GM12878 (cell line): Measurements from ENCODE around the gene ALG12. TPM values are rescaled to one million over a fixed set of nuclear protein-coding genes. Genes with fewer than 3 reads are reported as not detected.

Experiments used
- ATAC-seq: fragments of 200-7000 bp; cut with Tn5 transposase; 3 replicates; pipeline ENCODE4 v1.9.1; 2020; ENCODE audit warnings: mild to moderate bottlenecking, moderate library complexity
- BruUV-seq: library from RNA; stranded (reverse); fragments of 400-500 nt; replicated peaks from 2 replicates; lab custom pipeline; 2021; lab: Mats Ljungman, UMichigan
- CTCF ChIA-PET: fragments of 300-600 bp; sonication (Branson Sonifier 250); formaldehyde crosslinking; extraction: SDS; loops from one replicate; lab custom pipeline; 2021; ENCODE audit warnings: inconsistent platforms; lab: Yijun Ruan, JAX
- POLR2A ChIA-PET: fragments of 350-600 bp; formaldehyde crosslinking; extraction: SDS; loops from one replicate; lab custom pipeline; 2021; ENCODE audit warnings: inconsistent platforms; lab: Charles Lee
- RAD21 ChIA-PET: fragments of 300-600 bp; sonication (Branson Sonifier 250); formaldehyde crosslinking; loops from one replicate; lab custom pipeline; 2023; ENCODE audit warnings: antibody characterized with exemption; ENCODE audit not compliant: unreplicated experiment; lab: Charles Lee
- SMC1A ChIA-PET: fragments of 300-600 bp; sonication (Branson Sonifier 250); formaldehyde crosslinking; loops from one replicate; lab custom pipeline; 2023; ENCODE audit not compliant: unreplicated experiment, uncharacterized antibody; lab: Charles Lee
- DNase-seq: peaks from one replicate; pipeline ENCODE4 v3.0.0-alpha.2; 2011; ENCODE audit warnings: low read depth, low spot score
- FAIRE-seq: peaks from 3 replicates; lab custom pipeline; 2011; peaks lifted over from hg19 to GRCh38; lab: Jason Lieb, UNC
- H2AFZ ChIP-seq: 2 replicates; pipeline ENCODE4 v1.6.0; 2011; ENCODE audit warnings: low read depth, low read length, control low read depth; ENCODE audit not compliant: control insufficient read depth
- H3K27ac ChIP-seq: 2 replicates; pipeline ENCODE4 v1.5.1; 2011; ENCODE audit warnings: control low read depth; ENCODE audit not compliant: control insufficient read depth, insufficient read depth
- H3K27me3 ChIP-seq, 2 experiments: replicated peaks in 1 of 2; 2 replicates each; pipeline versions ENCODE4 v1.6.0 to v1.6.1; 2011; ENCODE audit warnings: low read length in 1 of 2; ENCODE audit not compliant: control insufficient read depth in 2 of 2, insufficient read depth in 2 of 2
- H3K36me3 ChIP-seq, 2 experiments: 2 replicates each; pipeline ENCODE4 v1.5.1; 2011; ENCODE audit warnings: low read length in 1 of 2; ENCODE audit not compliant: control insufficient read depth in 2 of 2, insufficient read depth in 2 of 2
- H3K4me1 ChIP-seq: 2 replicates; pipeline ENCODE4 v1.6.1; 2011; ENCODE audit warnings: mild to moderate bottlenecking, low read length, moderate library complexity, mixed read lengths; ENCODE audit not compliant: control insufficient read depth, insufficient read depth
- H3K4me2 ChIP-seq: 2 replicates; pipeline ENCODE4 v1.6.0; 2011; ENCODE audit warnings: control low read depth; ENCODE audit not compliant: control insufficient read depth, insufficient read depth
- H3K4me3 ChIP-seq: fragments of 200-600 bp; sonication (generic); 2 replicates; pipeline ENCODE4 v1.5.1; 2016
- H3K79me2 ChIP-seq: 2 replicates; pipeline ENCODE4 v1.6.0; 2011; ENCODE audit warnings: low read length; ENCODE audit not compliant: control insufficient read depth, insufficient read depth
- H3K9ac ChIP-seq: 2 replicates; pipeline ENCODE4 v1.8.0; 2011; ENCODE audit warnings: low read length, control low read depth, mixed read lengths; ENCODE audit not compliant: control insufficient read depth, insufficient read depth
- H3K9me3 ChIP-seq: replicated peaks from 3 replicates; pipeline ENCODE4 v1.5.1; 2011; ENCODE audit warnings: mild to moderate bottlenecking, low read length; ENCODE audit not compliant: control insufficient read depth, insufficient read depth
- H4K20me1 ChIP-seq: 2 replicates; pipeline ENCODE4 v1.6.0; 2011; ENCODE audit not compliant: control insufficient read depth, insufficient read depth
- CHD1 ChIP-seq: IDR thresholded peaks from 2 replicates; pipeline ENCODE4 v1.6.1; 2012; ENCODE audit warnings: low read depth, low read length, improper control_type of control experiment
- EP300 ChIP-seq, 2 experiments: fragments of 150-350 bp in 1 of 2; IDR thresholded peaks; 2 replicates each; pipeline ENCODE4 v1.6.1; 2011 to 2012; ENCODE audit warnings: low read depth in 2 of 2, low read length in 2 of 2, borderline replicate concordance in 1 of 2, improper control_type of control experiment in 1 of 2, inconsistent platforms in 1 of 2; ENCODE audit not compliant: control insufficient read depth in 1 of 2
- SPI1 ChIP-seq: IDR thresholded peaks from 2 replicates; pipeline ENCODE4 v1.6.1; 2011; ENCODE audit warnings: low read depth, mild to moderate bottlenecking, low read length, moderate library complexity, borderline replicate concordance; ENCODE audit not compliant: insufficient read depth
- ZBTB40 ChIP-seq: fragments of 450-650 bp; IDR thresholded peaks from 2 replicates; pipeline ENCODE4 v1.6.1; 2016; ENCODE audit warnings: mild to moderate bottlenecking, moderate library complexity, borderline replicate concordance
- WGBS: methylation state at CpG from one replicate; pipeline ENCODE4 v1.1.6; 2016; ENCODE audit warnings: low lambda C conversion rate; ENCODE audit not compliant: insufficient replicate concordance, insufficient coverage; ENCODE audit errors: missing lambda C conversion rate; 5-methylcytosine and 5-hydroxymethylcytosine counted together
- in situ Hi-C: fragments of 300-500 bp; cut with MboI; formaldehyde crosslinking; loops from 9 replicates; pipeline ENCODE4 v1.14.3; 2018; ENCODE audit warnings: mixed read lengths
- intact Hi-C: fragments of 100-400 bp; cut with micrococcal nuclease; formaldehyde crosslinking; loops from one replicate; pipeline ENCODE4 v1.14.2; 2022; ENCODE audit not compliant: unreplicated experiment
- polyA plus RNA-seq, 11 experiments: library from polyadenylated mRNA; depleted of rRNA in 4 of 11; unstranded in 6 of 11; stranded (reverse) in 5 of 11; fragments of >200 nt; fragmentation: Nextera tagmentation in 4 of 11; fragmentation: Illumina TruSeq in 1 of 11; extraction: Ambion mirVana in 4 of 11; extraction: Trizol in 1 of 11; gene quantifications; 1 replicate in 1 of 11; 2 replicates in 10 of 11; pipeline versions ENCODE4 v1.2.1 to v1.2.3, GENCODE V29; 2011 to 2016; ENCODE audit warnings: inconsistent platforms in 2 of 11, missing spikeins in 2 of 11, low read depth in 1 of 11
- total RNA-seq, 4 experiments: library from RNA; depleted of rRNA in 3 of 4; stranded (reverse); fragments of >200 nt in 3 of 4; fragmentation: Illumina TruSeq in 1 of 4; extraction: Trizol in 1 of 4; gene quantifications; 2 replicates each; pipeline versions ENCODE4 v1.2.1 to v1.2.3, GENCODE V29; 2013 to 2021

The ALG12 gene
- total and polyA plus RNA-seq, 10 of the 15 experiments (the other 5 are each of a cell fraction or from before 2014, with no cell fraction given) = 0.22 to 23.4 (median 6.6) TPM

DNA sequence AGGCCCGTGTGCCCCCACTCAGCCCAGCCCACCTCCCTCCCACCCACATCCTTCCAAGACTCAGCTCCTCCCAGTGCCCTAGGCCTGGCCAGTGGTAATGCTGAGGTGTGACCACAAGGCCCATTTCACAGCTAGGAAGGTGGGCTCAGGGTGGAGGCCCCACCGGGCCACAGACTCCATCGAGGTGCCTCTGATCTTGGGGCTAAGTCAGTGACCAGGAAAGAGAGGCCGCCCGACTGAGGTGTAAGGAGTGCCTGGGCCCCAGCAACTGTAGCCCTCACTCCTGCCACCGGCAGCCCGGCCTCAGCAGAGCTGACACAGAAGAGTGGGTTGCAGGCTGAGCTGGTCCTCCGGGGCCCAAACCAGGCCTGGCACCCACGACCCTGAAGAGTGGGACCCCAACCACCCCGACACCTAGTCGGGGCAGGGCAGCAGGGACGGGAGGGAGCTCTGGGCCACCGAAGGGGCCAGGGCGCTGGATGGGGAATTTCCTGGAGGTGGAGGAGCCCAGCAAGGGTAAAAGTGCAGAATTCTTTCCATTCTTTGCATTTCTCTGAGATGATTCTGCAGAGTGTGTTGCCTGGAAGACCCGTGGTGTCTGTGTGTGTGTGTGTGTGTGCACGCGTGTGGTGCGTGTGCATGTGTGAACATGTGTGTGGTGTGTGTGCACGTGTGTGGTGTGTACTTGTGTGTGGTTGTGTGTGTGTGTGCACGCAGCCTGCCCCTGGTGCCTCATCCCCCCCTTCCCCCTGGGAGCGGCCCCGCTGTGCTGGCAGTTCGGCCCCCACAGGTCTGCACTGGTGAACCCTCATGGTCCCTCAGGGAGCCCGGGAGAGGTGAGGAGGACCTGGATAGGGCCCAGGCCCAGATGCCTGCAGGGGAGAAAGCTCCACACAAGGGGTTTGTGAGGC is 34.0 kb upstream of the ALG12 start:
- no peaks in the 10 kb centered on the region for H3K9me3 ChIP-seq
- no peak overlapping the region for H3K4me2 ChIP-seq
- no peaks in the 10 kb centered on the region for H4K20me1 ChIP-seq
- H3K27me3 ChIP-seq = no peaks in the 10 kb centered on the region
- H3K9ac ChIP-seq = no peak overlapping the region
- no peak for TF ChIP-seq ZBTB40
- no peak for TF ChIP-seq EP300 (IDR thresholded peaks at IDR 0.05; ENCODE audit: borderline replicate concordance in 1 of 2, control insufficient read depth in 1 of 2, low read depth in 2 of 2, low read length in 2 of 2)
- TF ChIP-seq SPI1 = no peak
- TF ChIP-seq CHD1 = no peak
- no peak overlapping the region for H2AFZ ChIP-seq
- 51% methylated on average over 22 of the region's 24 CpGs for WGBS
- H3K79me2 ChIP-seq = no peaks in the 10 kb centered on the region
- ChIA-PET RAD21 (interaction anchor here (1.3 kb wide), 1 partner anchor 22 kb away, joined by 3 read pairs; no protein-coding TSS in a partner anchor), CTCF (no interaction called here), POLR2A (interaction anchor here (1.6 to 1.8 kb wide), 2 partner anchors 16 to 19 kb away, joined by 3 to 5 read pairs; no protein-coding TSS in a partner anchor), SMC1A (no interaction called here)
- ATAC-seq (no peak), FAIRE-seq (no peak), DNase-seq (no peak)
- no peak overlapping the region for H3K4me3 ChIP-seq
- in situ Hi-C loops = no loop called here
- no peaks in the 10 kb centered on the region for H3K4me1 ChIP-seq
- BruUV-seq = no TSS peak
- H3K36me3 ChIP-seq = no peaks in the 10 kb centered on the region
- intact Hi-C loops = no loop called here
- no peak overlapping the region for H3K27ac ChIP-seq
